CD4-positive, alpha-beta T cell treated with Interleukin-1 beta for 1 hour (primary cell): ENCODE measurements around the gene CCNL2.
"Not testable (repeated sequence)": the region's sequence is repeated elsewhere in the genome, so short reads cannot be mapped to it uniquely, and the experiment has no call there.

Source experiments
- DNase-seq, 2 donors: peaks; one replicate each; pipeline ENCODE4 v3.0.0-alpha.2; 2020 to 2022

The CCNL2 gene

GRCh38 chr1:1371746-1372711, 27.1 kb downstream of the CCNL2 start:
- peak; percentile 70 to 77 for DNase-seq

GRCh38 chr1:1371364-1371745, 27.8 kb downstream of the CCNL2 start:
- peak; percentile 86 for DNase-seq

DNA sequence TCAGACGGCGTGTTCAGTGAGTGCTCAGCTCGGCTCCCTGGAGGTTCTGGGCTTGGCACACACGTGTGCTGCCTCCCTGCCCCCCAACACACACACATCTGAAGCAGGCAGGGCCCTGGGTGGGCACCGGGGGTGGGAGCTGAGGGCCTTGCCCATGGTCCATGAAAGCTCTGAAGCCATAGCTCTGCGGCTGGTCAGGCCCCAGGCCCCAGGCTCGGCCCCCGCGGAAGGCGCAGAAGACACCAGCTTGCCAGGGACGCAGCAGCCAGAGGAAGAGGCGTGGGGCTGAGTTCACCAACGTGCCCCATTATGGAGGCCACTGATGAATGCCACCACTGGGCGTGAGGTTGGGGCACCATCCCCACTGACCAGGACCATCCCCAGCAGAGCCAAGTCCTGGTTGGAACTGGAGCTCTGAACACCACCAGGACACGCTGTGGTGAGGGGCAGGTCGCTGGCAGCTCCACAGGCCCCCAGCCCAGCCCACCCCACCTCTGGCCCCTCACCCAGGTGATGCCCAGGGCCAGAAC, 28.3 kb downstream of the CCNL2 start:
- DNase-seq = no peak

DNA sequence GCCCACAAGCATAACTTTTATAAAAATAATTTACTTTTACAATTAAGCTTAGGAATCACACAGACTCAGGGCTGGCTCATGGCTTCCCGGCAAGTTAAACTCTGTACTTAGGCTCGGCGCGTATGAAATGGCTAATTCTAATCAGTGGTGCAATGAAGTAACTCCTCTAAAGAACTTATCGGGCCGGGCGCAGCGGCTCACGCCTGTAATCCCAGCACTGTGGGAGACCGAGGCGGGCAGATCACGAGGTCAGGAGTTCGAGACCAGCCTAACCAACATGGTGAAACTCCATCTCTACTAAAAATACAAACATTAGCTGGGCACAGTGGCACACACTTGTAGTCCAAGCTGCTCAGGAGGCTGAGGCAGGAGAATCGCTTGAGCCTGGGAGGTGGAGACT, 29.0 kb downstream of the CCNL2 start:
- not testable (repeated sequence) for DNase-seq

DNA sequence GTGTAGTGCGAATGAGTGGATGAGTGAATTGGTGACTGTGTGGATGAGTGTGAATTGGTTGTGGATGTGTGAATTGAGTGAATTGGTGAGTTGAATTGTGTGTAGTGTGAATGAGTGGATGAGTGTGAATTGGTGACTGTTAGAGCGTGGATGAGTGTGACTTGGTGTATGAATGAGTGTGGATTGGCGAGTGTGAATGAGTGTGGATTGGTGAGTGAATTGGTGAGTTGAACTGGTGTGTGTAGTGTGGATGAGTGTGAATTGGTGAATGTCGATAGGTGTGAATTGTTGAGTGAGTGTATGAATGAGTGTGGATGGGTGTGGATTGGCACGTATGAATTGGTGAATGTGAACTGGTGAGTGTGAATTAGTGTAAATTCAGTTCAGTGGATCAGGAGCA, 31.8 kb downstream of the CCNL2 start:
- no peak for DNase-seq

DNA sequence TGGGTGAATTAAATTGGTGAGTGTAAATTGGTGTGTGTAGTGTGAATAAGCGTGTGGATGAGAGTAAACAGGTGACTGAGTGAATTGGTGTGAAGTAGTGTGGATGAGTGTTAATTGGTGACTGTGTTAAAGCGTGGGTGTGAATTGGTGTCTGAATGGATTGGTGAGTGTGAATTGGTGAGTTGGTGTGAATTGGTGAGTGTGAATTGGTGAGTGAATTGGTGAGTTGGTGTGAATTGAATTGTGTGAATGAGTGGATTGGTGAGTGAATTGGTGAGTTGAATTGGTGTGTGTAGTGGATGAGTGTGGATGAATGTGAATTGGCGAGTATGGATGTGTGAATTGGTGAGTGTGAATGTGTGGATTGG, 32.5 kb downstream of the CCNL2 start:
- no peak for DNase-seq

GRCh38 chr1:1365875-1366698, 33.0 kb downstream of the CCNL2 start:
- no peak for DNase-seq

- no peak for DNase-seq
Observed at GRCh38 chr1:1364266-1364665, 34.9 kb downstream of the CCNL2 start.

- DNase-seq = no peak
Observed at GRCh38 chr1:1361982-1362423, 37.1 kb downstream of the CCNL2 start.

GRCh38 chr1:1361233-1361981, 37.7 kb downstream of the CCNL2 start:
- DNase-seq = no peak

DNA sequence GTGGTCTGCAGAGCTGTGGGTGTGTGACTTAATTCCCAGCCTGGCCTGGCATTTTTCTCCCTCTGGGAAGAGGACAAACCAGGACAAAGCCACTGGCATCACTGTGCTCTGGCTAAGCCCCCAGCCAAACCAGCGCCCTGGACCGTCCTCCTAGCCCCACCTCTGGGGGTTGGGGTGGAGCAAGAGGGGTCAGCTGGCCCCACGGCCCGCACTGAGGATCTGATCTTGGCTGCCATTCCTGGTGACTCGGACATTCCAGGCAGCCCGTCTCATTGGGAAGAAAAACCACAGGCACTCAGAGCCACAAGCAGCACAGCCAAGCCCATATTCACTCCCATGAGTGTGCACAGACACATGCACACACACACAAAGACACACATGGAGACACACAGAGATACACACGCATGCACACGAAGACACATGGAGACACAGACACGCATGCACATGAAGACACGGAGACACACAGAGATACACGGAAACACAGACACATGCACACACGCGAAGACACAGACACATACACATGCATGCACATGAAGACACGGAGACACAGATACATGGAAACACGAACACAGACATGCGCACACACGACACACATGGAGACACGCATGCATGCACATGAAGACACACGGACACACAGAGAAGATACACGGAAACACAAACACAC, 38.5 kb downstream of the CCNL2 start:
- DNase-seq = no peak

GRCh38 chr1:1359664-1360468, 39.3 kb downstream of the CCNL2 start:
- DNase-seq = no peak

- DNase-seq = no peak
Observed at GRCh38 chr1:1359308-1359663, 39.8 kb downstream of the CCNL2 start.

GRCh38 chr1:1358433-1359271, 40.5 kb downstream of the CCNL2 start, which contains the start of gene MXRA8:
Gene MXRA8, minus strand, starts transcription at chr1:1358555. Its CDS starts 51 bp downstream, at chr1:1358504.
- no peak for DNase-seq

DNA sequence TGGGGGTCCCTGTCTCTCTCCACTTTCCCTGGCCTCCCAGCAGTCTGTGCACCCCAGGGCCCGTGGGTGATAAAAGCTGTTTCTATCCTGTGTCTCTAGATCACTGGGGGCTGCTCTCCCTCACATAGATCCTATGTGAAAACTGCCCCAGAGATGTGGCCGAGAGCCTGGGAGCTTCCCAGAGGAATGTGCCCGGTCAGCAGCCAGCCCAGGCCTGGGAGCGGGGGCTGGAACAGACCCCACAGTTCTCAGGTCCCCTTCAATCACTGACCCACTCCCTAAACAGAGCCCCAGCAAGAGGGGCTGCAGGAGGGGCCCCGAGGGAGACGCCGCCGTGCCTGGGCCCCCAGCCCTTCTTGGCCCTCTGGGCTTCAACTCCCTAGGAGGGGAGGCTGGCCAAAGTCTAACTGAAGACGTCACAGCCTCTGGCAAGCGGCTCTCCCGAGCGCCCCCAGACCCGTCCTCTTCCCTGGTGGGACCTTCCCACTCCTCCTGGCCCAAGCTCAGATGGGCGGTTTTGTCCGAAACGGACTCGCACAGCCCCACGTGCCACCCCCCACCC, 41.2 kb downstream of the CCNL2 start:
- no peak for DNase-seq

DNA sequence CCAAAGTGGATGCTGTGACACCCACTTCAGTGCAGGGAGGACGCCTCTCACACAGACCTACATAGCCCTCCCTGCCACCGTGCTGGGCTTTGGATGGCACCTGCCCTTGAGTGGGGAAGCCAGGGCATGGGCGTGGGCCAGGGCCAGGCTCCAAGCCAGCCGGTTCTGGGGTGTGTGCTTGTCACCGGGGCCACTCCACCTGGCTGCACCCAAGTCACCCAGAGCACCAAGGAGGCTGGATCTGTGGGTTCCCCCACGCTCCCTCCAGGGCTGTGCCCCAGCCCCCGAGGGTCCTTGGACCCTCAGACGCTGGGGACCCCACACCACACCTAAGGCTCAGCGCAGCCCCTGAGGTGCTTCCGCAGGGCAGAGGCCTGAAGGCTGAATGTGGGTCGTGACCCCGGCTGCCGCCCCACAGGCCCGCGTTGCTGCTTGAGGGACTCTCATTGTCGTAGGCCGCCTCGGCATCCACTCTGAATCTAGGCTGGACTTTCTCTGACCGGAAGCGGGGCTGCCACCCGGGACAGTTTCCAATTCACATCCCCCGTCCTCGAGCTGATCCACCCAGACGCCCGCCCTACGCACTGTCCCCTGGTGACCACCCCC, 42.2 kb downstream of the CCNL2 start:
- no peak for DNase-seq

- DNase-seq = no peak
Observed at GRCh38 chr1:1356166-1356795, 42.9 kb downstream of the CCNL2 start.

GRCh38 chr1:1355416-1355815, 43.7 kb downstream of the CCNL2 start:
- DNase-seq = no peak
